GM12878 (cell line): ENCODE data around the gene ADCY1. TPM values are rescaled to one million over a fixed set of nuclear protein-coding genes. Genes with fewer than 3 reads are reported as not detected.

ENCODE experiments used
- ATAC-seq: fragments of 200-7000 bp; cut with Tn5 transposase; 3 replicates; pipeline ENCODE4 v1.9.1; 2020; ENCODE audit warnings: mild to moderate bottlenecking, moderate library complexity
- BruUV-seq: library from RNA; stranded (reverse); fragments of 400-500 nt; replicated peaks from 2 replicates; lab custom pipeline; 2021; lab: Mats Ljungman, UMichigan
- CTCF ChIA-PET: fragments of 300-600 bp; sonication (Branson Sonifier 250); formaldehyde crosslinking; extraction: SDS; loops from one replicate; lab custom pipeline; 2021; ENCODE audit warnings: inconsistent platforms; lab: Yijun Ruan, JAX
- POLR2A ChIA-PET: fragments of 350-600 bp; formaldehyde crosslinking; extraction: SDS; loops from one replicate; lab custom pipeline; 2021; ENCODE audit warnings: inconsistent platforms; lab: Charles Lee
- RAD21 ChIA-PET: fragments of 300-600 bp; sonication (Branson Sonifier 250); formaldehyde crosslinking; loops from one replicate; lab custom pipeline; 2023; ENCODE audit warnings: antibody characterized with exemption; ENCODE audit not compliant: unreplicated experiment; lab: Charles Lee
- SMC1A ChIA-PET: fragments of 300-600 bp; sonication (Branson Sonifier 250); formaldehyde crosslinking; loops from one replicate; lab custom pipeline; 2023; ENCODE audit not compliant: unreplicated experiment, uncharacterized antibody; lab: Charles Lee
- DNase-seq: peaks from one replicate; pipeline ENCODE4 v3.0.0-alpha.2; 2011; ENCODE audit warnings: low read depth, low spot score
- FAIRE-seq: peaks from 3 replicates; lab custom pipeline; 2011; peaks lifted over from hg19 to GRCh38; lab: Jason Lieb, UNC
- H2AFZ ChIP-seq: 2 replicates; pipeline ENCODE4 v1.6.0; 2011; ENCODE audit warnings: low read depth, low read length, control low read depth; ENCODE audit not compliant: control insufficient read depth
- H3K27ac ChIP-seq: 2 replicates; pipeline ENCODE4 v1.5.1; 2011; ENCODE audit warnings: control low read depth; ENCODE audit not compliant: control insufficient read depth, insufficient read depth
- H3K27me3 ChIP-seq, 2 experiments: replicated peaks in 1 of 2; 2 replicates each; pipeline versions ENCODE4 v1.6.0 to v1.6.1; 2011; ENCODE audit warnings: low read length in 1 of 2; ENCODE audit not compliant: control insufficient read depth in 2 of 2, insufficient read depth in 2 of 2
- H3K36me3 ChIP-seq, 2 experiments: 2 replicates each; pipeline ENCODE4 v1.5.1; 2011; ENCODE audit warnings: low read length in 1 of 2; ENCODE audit not compliant: control insufficient read depth in 2 of 2, insufficient read depth in 2 of 2
- H3K4me1 ChIP-seq: 2 replicates; pipeline ENCODE4 v1.6.1; 2011; ENCODE audit warnings: mild to moderate bottlenecking, low read length, moderate library complexity, mixed read lengths; ENCODE audit not compliant: control insufficient read depth, insufficient read depth
- H3K4me2 ChIP-seq: 2 replicates; pipeline ENCODE4 v1.6.0; 2011; ENCODE audit warnings: control low read depth; ENCODE audit not compliant: control insufficient read depth, insufficient read depth
- H3K4me3 ChIP-seq: fragments of 200-600 bp; sonication (generic); 2 replicates; pipeline ENCODE4 v1.5.1; 2016
- H3K79me2 ChIP-seq: 2 replicates; pipeline ENCODE4 v1.6.0; 2011; ENCODE audit warnings: low read length; ENCODE audit not compliant: control insufficient read depth, insufficient read depth
- H3K9ac ChIP-seq: 2 replicates; pipeline ENCODE4 v1.8.0; 2011; ENCODE audit warnings: low read length, control low read depth, mixed read lengths; ENCODE audit not compliant: control insufficient read depth, insufficient read depth
- H3K9me3 ChIP-seq: replicated peaks from 3 replicates; pipeline ENCODE4 v1.5.1; 2011; ENCODE audit warnings: mild to moderate bottlenecking, low read length; ENCODE audit not compliant: control insufficient read depth, insufficient read depth
- H4K20me1 ChIP-seq: 2 replicates; pipeline ENCODE4 v1.6.0; 2011; ENCODE audit not compliant: control insufficient read depth, insufficient read depth
- ATF7 ChIP-seq: fragments of 450-650 bp; IDR thresholded peaks from 2 replicates; pipeline ENCODE4 v1.6.1; 2016; ENCODE audit warnings: low read depth, mild to moderate bottlenecking
- CBFB ChIP-seq: IDR thresholded peaks from 2 replicates; pipeline ENCODE4 v1.6.1; 2016; ENCODE audit warnings: antibody characterized with exemption, low read depth
- CREB1 ChIP-seq: IDR thresholded peaks from 2 replicates; pipeline ENCODE4 v1.6.1; 2012; ENCODE audit warnings: low read depth, mild to moderate bottlenecking, inconsistent platforms
- FOS ChIP-seq: IDR thresholded peaks from 3 replicates; pipeline ENCODE4 v1.6.1; 2011; ENCODE audit warnings: borderline replicate concordance; ENCODE audit not compliant: insufficient read length; ENCODE audit errors: extremely low read depth
- KAT2A ChIP-seq: conservative IDR thresholded peaks from 2 replicates; pipeline ENCODE4 v1.6.1; 2011; ENCODE audit warnings: low read depth, low read length; ENCODE audit not compliant: control insufficient read depth
- PAX8 ChIP-seq: fragments of 450-650 bp; IDR thresholded peaks from 2 replicates; pipeline ENCODE4 v1.6.1; 2017; ENCODE audit warnings: mild to moderate bottlenecking, moderate library complexity
- TCF3 ChIP-seq: IDR thresholded peaks from 2 replicates; pipeline ENCODE4 v1.6.1; 2012; ENCODE audit warnings: low read depth, mild to moderate bottlenecking, low read length, borderline replicate concordance; ENCODE audit not compliant: insufficient read depth
- YBX1 ChIP-seq: fragments of 450-650 bp; IDR thresholded peaks from 2 replicates; pipeline ENCODE4 v1.6.1; 2016; ENCODE audit warnings: antibody characterized with exemption
- YY1 ChIP-seq: IDR thresholded peaks from 2 replicates; pipeline ENCODE4 v1.6.1; 2011; ENCODE audit warnings: low read depth, mild to moderate bottlenecking, low read length
- WGBS: methylation state at CpG from one replicate; pipeline ENCODE4 v1.1.6; 2016; ENCODE audit warnings: low lambda C conversion rate; ENCODE audit not compliant: insufficient replicate concordance, insufficient coverage; ENCODE audit errors: missing lambda C conversion rate; 5-methylcytosine and 5-hydroxymethylcytosine counted together
- in situ Hi-C: fragments of 300-500 bp; cut with MboI; formaldehyde crosslinking; loops from 9 replicates; pipeline ENCODE4 v1.14.3; 2018; ENCODE audit warnings: mixed read lengths
- intact Hi-C: fragments of 100-400 bp; cut with micrococcal nuclease; formaldehyde crosslinking; loops from one replicate; pipeline ENCODE4 v1.14.2; 2022; ENCODE audit not compliant: unreplicated experiment
- polyA plus RNA-seq, 11 experiments: library from polyadenylated mRNA; depleted of rRNA in 4 of 11; unstranded in 6 of 11; stranded (reverse) in 5 of 11; fragments of >200 nt; fragmentation: Nextera tagmentation in 4 of 11; fragmentation: Illumina TruSeq in 1 of 11; extraction: Ambion mirVana in 4 of 11; extraction: Trizol in 1 of 11; gene quantifications; 1 replicate in 1 of 11; 2 replicates in 10 of 11; pipeline versions ENCODE4 v1.2.1 to v1.2.3, GENCODE V29; 2011 to 2016; ENCODE audit warnings: inconsistent platforms in 2 of 11, missing spikeins in 2 of 11, low read depth in 1 of 11
- total RNA-seq, 4 experiments: library from RNA; depleted of rRNA in 3 of 4; stranded (reverse); fragments of >200 nt in 3 of 4; fragmentation: Illumina TruSeq in 1 of 4; extraction: Trizol in 1 of 4; gene quantifications; 2 replicates each; pipeline versions ENCODE4 v1.2.1 to v1.2.3, GENCODE V29; 2013 to 2021
- TF ChIP-seq, protein P1 (sequence below): fragments of 450-650 bp; IDR thresholded peaks from 2 replicates; pipeline ENCODE4 v1.6.1; 2017; ENCODE audit warnings: low read depth, mild to moderate bottlenecking, moderate library complexity
- TF ChIP-seq, protein P2 (sequence below): fragments of 450-650 bp; IDR thresholded peaks from 2 replicates; pipeline ENCODE4 v1.6.1; 2017; ENCODE audit warnings: mild to moderate bottlenecking
- TF ChIP-seq, protein P3 (sequence below): IDR thresholded peaks from 2 replicates; pipeline ENCODE4 v1.6.1; 2012; ENCODE audit warnings: low read depth, low read length, improper control_type of control experiment

The ADCY1 gene
- total and polyA plus RNA-seq, 10 of the 15 experiments (the other 5 are each of a cell fraction or from before 2014, with no cell fraction given) = 0.13 to 1.4 (median 0.45) TPM; not detected in 1

DNA sequence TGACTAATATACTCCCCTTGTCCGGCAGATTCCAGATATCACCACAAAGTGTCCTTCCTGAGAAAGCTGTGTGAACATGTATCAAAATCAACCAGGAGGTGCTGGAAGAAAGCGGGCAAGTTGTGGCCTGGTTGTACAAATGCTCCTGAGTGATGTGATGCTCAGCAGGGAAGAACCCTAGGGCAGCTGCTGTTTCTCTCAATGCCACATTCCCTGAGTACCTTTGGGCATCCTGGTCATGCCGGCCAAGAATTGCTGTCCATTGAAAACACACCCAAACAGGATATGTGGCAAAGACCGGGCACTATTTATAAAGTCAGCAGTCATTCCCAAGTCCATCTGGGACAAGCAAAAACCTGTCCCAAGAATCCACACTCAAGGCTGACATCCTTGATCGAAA, 7.8 kb upstream of the ADCY1 start:
- Histone ChIP-seq H3K4me1 (no peaks in the 10 kb centered on the region), H3K27me3 (peaks cover 0 to 1% of the 10 kb centered on the region in 2 experiments; a peak in 2 of 4 replicates), H3K4me2 (no peak overlapping the region)
- no peak for ATAC-seq
- TF ChIP-seq KAT2A (no peak), CREB1 (no peak), PAX8 (no peak), CBFB (no peak), ATF7 (no peak), YY1 (no peak)
- TF ChIP-seq, all 136 proteins: peak for 0
- Histone ChIP-seq H3K9me3 (no peaks in the 10 kb centered on the region), H3K36me3 (no peaks in the 10 kb centered on the region), H3K79me2 (no peaks in the 10 kb centered on the region), H4K20me1 (no peaks in the 10 kb centered on the region), H3K4me3 (no peak overlapping the region), H3K9ac (no peak overlapping the region), H3K27ac (no peak overlapping the region), H2AFZ (no peak overlapping the region)
- in situ Hi-C loops (no loop called here), intact Hi-C loops (no loop called here)
- ChIA-PET CTCF (no interaction called here), SMC1A (no interaction called here), POLR2A (no interaction called here), RAD21 (no interaction called here)
- BruUV-seq = no TSS peak
- DNase-seq (no peak), FAIRE-seq (no peak)
- 36% methylated on average over 5 of the region's 5 CpGs for WGBS

DNA sequence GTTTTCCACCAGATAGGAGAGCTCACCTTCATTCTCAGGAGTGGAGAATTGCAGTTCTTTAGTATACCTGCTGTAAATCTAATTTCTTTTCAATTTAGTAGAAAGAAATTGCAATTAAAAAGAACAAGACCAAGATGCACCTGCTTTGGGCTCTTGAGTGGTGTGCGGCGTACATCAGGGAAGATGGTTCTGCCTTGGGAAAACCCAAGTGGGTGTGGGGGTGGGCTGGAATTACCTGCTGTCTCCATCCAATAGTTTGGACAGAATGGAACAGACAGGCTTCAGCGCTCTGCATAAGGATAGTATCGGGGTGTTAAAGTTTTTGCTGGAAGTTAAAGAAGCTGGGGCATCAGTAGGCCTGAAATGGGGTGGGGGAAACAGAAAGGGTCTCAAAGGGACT, 7.2 kb upstream of the ADCY1 start:
- Histone ChIP-seq H2AFZ (no peak overlapping the region), H3K4me3 (no peak overlapping the region), H3K9ac (no peak overlapping the region), H3K79me2 (no peaks in the 10 kb centered on the region), H3K4me1 (no peaks in the 10 kb centered on the region), H3K4me2 (no peak overlapping the region), H3K9me3 (no peaks in the 10 kb centered on the region), H3K36me3 (no peaks in the 10 kb centered on the region), H3K27ac (no peak overlapping the region), H4K20me1 (no peaks in the 10 kb centered on the region), H3K27me3 (peaks cover 0 to 1% of the 10 kb centered on the region in 2 experiments; a peak in 2 of 4 replicates)
- WGBS = 84% methylated on average over 4 of the region's 4 CpGs
- POLR2A ChIA-PET = no interaction called here
- DNase-seq (no peak), ATAC-seq (no peak), FAIRE-seq (no peak)
- in situ Hi-C loops (no loop called here), intact Hi-C loops (no loop called here)
- RAD21 ChIA-PET = no interaction called here
- no TSS peak for BruUV-seq
- SMC1A ChIA-PET = no interaction called here
- CTCF ChIA-PET = no interaction called here
- TF ChIP-seq KAT2A (no peak), YBX1 (no peak), TCF3 (no peak), FOS (no peak)
- TF ChIP-seq, protein P1, sequence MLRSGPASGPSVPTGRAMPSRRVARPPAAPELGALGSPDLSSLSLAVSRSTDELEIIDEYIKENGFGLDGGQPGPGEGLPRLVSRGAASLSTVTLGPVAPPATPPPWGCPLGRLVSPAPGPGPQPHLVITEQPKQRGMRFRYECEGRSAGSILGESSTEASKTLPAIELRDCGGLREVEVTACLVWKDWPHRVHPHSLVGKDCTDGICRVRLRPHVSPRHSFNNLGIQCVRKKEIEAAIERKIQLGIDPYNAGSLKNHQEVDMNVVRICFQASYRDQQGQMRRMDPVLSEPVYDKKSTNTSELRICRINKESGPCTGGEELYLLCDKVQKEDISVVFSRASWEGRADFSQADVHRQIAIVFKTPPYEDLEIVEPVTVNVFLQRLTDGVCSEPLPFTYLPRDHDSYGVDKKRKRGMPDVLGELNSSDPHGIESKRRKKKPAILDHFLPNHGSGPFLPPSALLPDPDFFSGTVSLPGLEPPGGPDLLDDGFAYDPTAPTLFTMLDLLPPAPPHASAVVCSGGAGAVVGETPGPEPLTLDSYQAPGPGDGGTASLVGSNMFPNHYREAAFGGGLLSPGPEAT = no peak
- TF ChIP-seq, protein P2, sequence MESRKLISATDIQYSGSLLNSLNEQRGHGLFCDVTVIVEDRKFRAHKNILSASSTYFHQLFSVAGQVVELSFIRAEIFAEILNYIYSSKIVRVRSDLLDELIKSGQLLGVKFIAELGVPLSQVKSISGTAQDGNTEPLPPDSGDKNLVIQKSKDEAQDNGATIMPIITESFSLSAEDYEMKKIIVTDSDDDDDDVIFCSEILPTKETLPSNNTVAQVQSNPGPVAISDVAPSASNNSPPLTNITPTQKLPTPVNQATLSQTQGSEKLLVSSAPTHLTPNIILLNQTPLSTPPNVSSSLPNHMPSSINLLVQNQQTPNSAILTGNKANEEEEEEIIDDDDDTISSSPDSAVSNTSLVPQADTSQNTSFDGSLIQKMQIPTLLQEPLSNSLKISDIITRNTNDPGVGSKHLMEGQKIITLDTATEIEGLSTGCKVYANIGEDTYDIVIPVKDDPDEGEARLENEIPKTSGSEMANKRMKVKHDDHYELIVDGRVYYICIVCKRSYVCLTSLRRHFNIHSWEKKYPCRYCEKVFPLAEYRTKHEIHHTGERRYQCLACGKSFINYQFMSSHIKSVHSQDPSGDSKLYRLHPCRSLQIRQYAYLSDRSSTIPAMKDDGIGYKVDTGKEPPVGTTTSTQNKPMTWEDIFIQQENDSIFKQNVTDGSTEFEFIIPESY = no peak
- TF ChIP-seq, protein P3, sequence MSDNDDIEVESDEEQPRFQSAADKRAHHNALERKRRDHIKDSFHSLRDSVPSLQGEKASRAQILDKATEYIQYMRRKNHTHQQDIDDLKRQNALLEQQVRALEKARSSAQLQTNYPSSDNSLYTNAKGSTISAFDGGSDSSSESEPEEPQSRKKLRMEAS = no peak
